NCI-H128 (cell line): Measurements from ENCODE around the gene C8G.

Experiments
- DNase-seq: peaks from one replicate; lab custom pipeline; 2025; ENCODE audit not compliant: unreplicated experiment; lab: John Stamatoyannopoulos, UW

Gene C8G

GRCh38 chr9:136944519-136945332 is at the start of gene C8G, which contains the start of gene FBXW5:
Gene C8G (plus strand): TSS chr9:136945243. CDS start chr9:136945321, 78 bp downstream.
Gene FBXW5 (minus strand): TSS chr9:136944738. CDS start chr9:136944083, 655 bp downstream.
- DNase-seq = peak; percentile 89

GRCh38 chr9:136896027-136896426 is 49.0 kb upstream of the C8G start:
- DNase-seq = no peak

- no peak for DNase-seq
Measured at GRCh38 chr9:136898483-136899100, 46.5 kb upstream of the C8G start.

GRCh38 chr9:136899196-136899595 is 45.8 kb upstream of the C8G start:
- DNase-seq = no peak

- DNase-seq = no peak
Measured at GRCh38 chr9:136900556-136900955, 44.5 kb upstream of the C8G start.

- DNase-seq = no peak
Measured at GRCh38 chr9:136900988-136901515, 44.0 kb upstream of the C8G start.

- no peak for DNase-seq
Measured at GRCh38 chr9:136901516-136902258, 43.4 kb upstream of the C8G start.

- DNase-seq = no peak
Measured at GRCh38 chr9:136902259-136902821, 42.7 kb upstream of the C8G start.

- DNase-seq = no peak
Measured at GRCh38 chr9:136903041-136903554, 41.9 kb upstream of the C8G start.

- DNase-seq = no peak
Measured at GRCh38 chr9:136906266-136906665, 38.8 kb upstream of the C8G start.

GRCh38 chr9:136907011-136907914 is 37.8 kb upstream of the C8G start:
- no peak for DNase-seq

- DNase-seq = no peak
Measured at GRCh38 chr9:136910197-136910900, 34.7 kb upstream of the C8G start.

GRCh38 chr9:136910901-136911245 is 34.2 kb upstream of the C8G start:
- no peak for DNase-seq

- no peak for DNase-seq
Measured at GRCh38 chr9:136913701-136914438, 31.2 kb upstream of the C8G start.

- no peak for DNase-seq
Measured at GRCh38 chr9:136915632-136916329, 29.3 kb upstream of the C8G start.

GRCh38 chr9:136916330-136917184 is 28.5 kb upstream of the C8G start:
- DNase-seq = no peak

GRCh38 chr9:136917902-136918301 is 27.1 kb upstream of the C8G start:
- no peak for DNase-seq
